Parathyroid adenoma (tissue), 2 donors: ENCODE data around the gene CUTA.
A peak's percentile ranks its signal among the peaks of the same experiment; 100 is the strongest.

Experiments used
- H2AFZ ChIP-seq: fragments of 300-600 bp; sonication (generic); one replicate; pipeline ENCODE4 v1.7.0; 2017; ENCODE audit warnings: antibody characterized with exemption, mild to moderate bottlenecking
- H3K27ac ChIP-seq: fragments of 300-600 bp; sonication (generic); one replicate; pipeline ENCODE4 v1.7.0; 2017
- H3K27me3 ChIP-seq: fragments of 300-600 bp; sonication (generic); one replicate; pipeline ENCODE4 v1.7.0; 2017; ENCODE audit warnings: low read length; ENCODE audit not compliant: control insufficient read depth, insufficient read depth
- H3K36me3 ChIP-seq: fragments of 300-600 bp; sonication (generic); one replicate; pipeline ENCODE4 v1.7.0; 2017; ENCODE audit warnings: low read length; ENCODE audit not compliant: control insufficient read depth, insufficient read depth
- H3K4me1 ChIP-seq: fragments of 300-600 bp; sonication (generic); one replicate; pipeline ENCODE4 v1.7.0; 2017; ENCODE audit warnings: control low read depth
- H3K4me2 ChIP-seq: fragments of 300-600 bp; sonication (generic); one replicate; pipeline ENCODE4 v1.7.0; 2017; ENCODE audit warnings: low read length
- H3K4me3 ChIP-seq: fragments of 300-600 bp; sonication (generic); one replicate; pipeline ENCODE4 v1.7.0; 2017; ENCODE audit warnings: low read depth, low read length
- H3K79me2 ChIP-seq: fragments of 300-600 bp; sonication (generic); one replicate; pipeline ENCODE4 v1.7.0; 2017; ENCODE audit warnings: control low read depth
- H3K9ac ChIP-seq: fragments of 300-600 bp; sonication (generic); one replicate; pipeline ENCODE4 v1.7.0; 2017; ENCODE audit warnings: mild to moderate bottlenecking
- H3K9me3 ChIP-seq: fragments of 300-600 bp; sonication (generic); one replicate; pipeline ENCODE4 v1.7.0; 2017; ENCODE audit warnings: low read length; ENCODE audit not compliant: control insufficient read depth
- TF ChIP-seq, protein P1 (sequence below): fragments of 300-600 bp; sonication (generic); IDR thresholded peaks from one replicate; pipeline ENCODE4 v1.7.0; 2017; ENCODE audit warnings: antibody characterized with exemption, mild to moderate bottlenecking
- donor health status: primary hyperparathyroidism.

CUTA gene, protein sequence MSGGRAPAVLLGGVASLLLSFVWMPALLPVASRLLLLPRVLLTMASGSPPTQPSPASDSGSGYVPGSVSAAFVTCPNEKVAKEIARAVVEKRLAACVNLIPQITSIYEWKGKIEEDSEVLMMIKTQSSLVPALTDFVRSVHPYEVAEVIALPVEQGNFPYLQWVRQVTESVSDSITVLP

DNA sequence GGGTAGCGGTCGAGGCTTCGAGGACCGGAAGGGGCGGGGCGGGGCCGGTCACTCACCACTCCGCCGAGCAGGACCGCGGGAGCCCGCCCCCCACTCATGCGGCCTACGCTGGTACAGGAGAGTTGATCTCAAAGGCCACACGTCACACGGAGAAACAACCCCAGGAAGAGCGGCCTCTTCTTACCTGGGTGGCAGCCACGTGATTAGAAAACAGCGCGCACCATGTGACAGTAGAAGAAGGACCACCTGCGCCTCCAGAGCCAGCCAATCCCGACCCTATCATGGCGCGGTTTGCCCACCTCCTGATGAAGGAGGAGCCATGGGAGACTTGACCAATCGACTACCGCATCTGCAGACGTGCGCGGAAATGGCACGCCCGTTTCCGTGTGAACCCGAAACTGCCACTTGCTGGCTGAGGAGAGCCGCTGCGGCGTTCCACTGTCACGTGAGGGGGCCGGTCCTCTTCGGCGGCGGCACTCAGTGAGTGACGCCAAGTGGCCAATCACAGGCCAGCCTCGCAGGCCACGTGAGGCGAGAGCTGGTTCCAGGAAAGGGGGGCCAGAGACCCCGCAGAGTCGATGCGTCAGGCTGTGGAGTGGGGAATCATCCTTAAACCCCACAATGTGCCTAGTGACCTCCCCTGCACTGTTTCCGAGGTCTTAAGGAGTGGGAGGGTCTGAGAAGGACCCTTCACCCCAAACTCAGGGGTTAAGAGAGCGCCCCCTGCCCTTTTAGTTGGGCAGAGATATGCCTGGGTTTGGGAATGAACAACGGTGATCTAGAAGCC, at the start of gene CUTA:
Gene CUTA (minus strand): TSS at position 205 of the 787 bp plus-strand sequence. CDS start 107 bp downstream, at position 98.
- peak within 1 kb of the TSS; percentile 91 for H2AFZ ChIP-seq

DNA sequence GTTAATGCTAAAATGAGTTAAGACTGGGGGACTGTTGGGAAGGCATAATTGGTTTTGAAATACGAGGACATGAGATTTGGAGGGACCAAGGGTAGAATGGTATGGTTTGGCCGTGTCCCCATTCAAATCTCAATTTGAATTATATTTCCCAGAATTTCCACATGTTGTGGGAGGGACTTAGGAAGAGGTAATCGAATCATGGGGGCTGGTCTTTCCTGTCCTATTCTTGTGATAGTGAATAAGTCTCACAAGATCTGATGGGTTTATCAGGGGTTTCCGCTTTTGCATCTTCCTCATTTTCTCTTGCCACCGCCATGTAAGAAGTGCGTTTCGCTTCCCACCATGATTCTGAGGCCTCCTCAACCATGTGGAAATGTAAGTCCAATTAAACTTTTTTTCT, 49.2 kb upstream of the CUTA start:
- no peaks in the 10 kb centered on the region for H3K79me2 ChIP-seq
- H3K27me3 ChIP-seq, result no peaks in the 10 kb centered on the region
- H3K9ac ChIP-seq, result no peak overlapping the region
- no peaks in the 10 kb centered on the region for H3K36me3 ChIP-seq
- TF ChIP-seq, protein P1, sequence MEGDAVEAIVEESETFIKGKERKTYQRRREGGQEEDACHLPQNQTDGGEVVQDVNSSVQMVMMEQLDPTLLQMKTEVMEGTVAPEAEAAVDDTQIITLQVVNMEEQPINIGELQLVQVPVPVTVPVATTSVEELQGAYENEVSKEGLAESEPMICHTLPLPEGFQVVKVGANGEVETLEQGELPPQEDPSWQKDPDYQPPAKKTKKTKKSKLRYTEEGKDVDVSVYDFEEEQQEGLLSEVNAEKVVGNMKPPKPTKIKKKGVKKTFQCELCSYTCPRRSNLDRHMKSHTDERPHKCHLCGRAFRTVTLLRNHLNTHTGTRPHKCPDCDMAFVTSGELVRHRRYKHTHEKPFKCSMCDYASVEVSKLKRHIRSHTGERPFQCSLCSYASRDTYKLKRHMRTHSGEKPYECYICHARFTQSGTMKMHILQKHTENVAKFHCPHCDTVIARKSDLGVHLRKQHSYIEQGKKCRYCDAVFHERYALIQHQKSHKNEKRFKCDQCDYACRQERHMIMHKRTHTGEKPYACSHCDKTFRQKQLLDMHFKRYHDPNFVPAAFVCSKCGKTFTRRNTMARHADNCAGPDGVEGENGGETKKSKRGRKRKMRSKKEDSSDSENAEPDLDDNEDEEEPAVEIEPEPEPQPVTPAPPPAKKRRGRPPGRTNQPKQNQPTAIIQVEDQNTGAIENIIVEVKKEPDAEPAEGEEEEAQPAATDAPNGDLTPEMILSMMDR, result no peak
- no peaks in the 10 kb centered on the region for H3K4me1 ChIP-seq
- no peaks in the 10 kb centered on the region for H3K9me3 ChIP-seq
- H3K4me3 ChIP-seq, result no peak overlapping the region
- H3K27ac ChIP-seq, result no peak overlapping the region
- no peak overlapping the region for H3K4me2 ChIP-seq
- no peak overlapping the region for H2AFZ ChIP-seq

More for the DNA sequence above, at the start of gene CUTA:
- peak within 1 kb of the TSS; percentile 81 for H3K4me3 ChIP-seq
- H3K9me3 ChIP-seq, result no peaks in the 10 kb centered on the region
- TF ChIP-seq, protein P1, result peak; percentile 49
- no peaks in the 10 kb centered on the region for H3K36me3 ChIP-seq
- H3K27me3 ChIP-seq, result no peaks in the 10 kb centered on the region
- peak within 1 kb of the TSS; percentile 89 for H3K4me2 ChIP-seq
- peak within 1 kb of the TSS; percentile 91 for H3K27ac ChIP-seq
- peaks cover 19% of the 10 kb centered on the region for H3K4me1 ChIP-seq
- peak within 1 kb of the TSS; percentile 74 for H3K9ac ChIP-seq
- peaks cover 9% of the 10 kb centered on the region for H3K79me2 ChIP-seq

DNA sequence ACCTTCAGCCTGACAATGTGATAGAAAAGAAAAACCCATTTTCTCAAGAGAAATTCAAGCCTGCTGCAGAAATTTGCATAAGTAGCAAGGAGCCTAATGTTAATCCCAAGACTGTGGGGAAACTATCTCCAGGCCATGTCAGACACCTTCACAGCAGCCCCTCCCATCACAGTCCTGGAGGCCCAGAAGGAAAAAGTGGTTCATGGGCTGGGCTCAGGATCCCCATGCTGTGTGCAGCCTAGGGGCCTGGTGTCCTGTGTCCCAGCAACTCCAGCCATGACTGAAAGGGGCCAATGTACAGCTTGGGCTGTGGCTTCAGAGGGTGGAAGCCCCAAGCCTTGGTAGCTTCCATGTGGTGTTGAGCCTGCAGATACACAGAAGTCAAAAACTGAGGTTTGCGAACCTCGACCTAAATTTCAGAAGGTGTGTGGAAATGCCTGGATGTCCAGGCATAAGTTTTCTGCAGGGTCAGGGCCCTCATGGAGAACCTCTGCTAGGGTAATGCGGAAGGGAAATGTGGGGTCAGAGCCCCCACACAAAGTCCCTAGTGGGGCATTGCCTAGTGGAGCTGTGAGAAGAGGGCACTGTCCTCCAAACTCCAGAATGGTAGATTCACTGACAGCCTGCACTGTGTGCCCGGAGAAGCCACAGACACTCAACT, 48.3 kb upstream of the CUTA start:
- Histone ChIP-seq H3K4me1 (no peaks in the 10 kb centered on the region), H3K27me3 (no peaks in the 10 kb centered on the region), H3K79me2 (no peaks in the 10 kb centered on the region)

DNA sequence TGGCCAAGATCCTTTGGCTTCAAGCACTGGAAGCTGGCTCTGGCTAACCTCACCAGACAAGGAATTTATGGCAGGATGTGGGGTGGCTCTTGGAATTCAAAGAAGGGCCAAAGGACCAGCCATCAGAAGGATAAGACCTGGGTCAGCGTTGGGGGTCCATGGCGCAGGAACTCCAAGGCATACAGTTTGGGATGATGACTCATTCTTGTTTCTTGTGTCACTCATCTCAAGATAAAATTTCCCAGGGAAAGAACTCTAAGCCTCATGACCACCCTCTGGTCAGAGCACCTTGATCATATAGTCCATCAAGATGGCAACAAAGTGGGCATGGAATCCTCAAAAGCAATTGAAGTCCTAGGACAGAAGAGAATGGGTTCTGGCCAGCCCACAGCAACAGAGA, 41.3 kb upstream of the CUTA start:
- Histone ChIP-seq H3K36me3 (no peaks in the 10 kb centered on the region), H3K27ac (no peak overlapping the region), H3K9ac (no peak overlapping the region), H3K9me3 (no peaks in the 10 kb centered on the region), H3K4me2 (no peak overlapping the region), H3K4me1 (no peaks in the 10 kb centered on the region), H3K27me3 (no peaks in the 10 kb centered on the region), H2AFZ (no peak overlapping the region), H3K4me3 (no peak overlapping the region), H3K79me2 (no peaks in the 10 kb centered on the region)
- TF ChIP-seq, protein P1, result no peak

More for the DNA sequence above, 48.3 kb upstream of the CUTA start:
- Histone ChIP-seq H3K9me3 (no peaks in the 10 kb centered on the region), H2AFZ (no peak overlapping the region), H3K27ac (no peak overlapping the region), H3K36me3 (no peaks in the 10 kb centered on the region), H3K4me3 (no peak overlapping the region), H3K4me2 (no peak overlapping the region), H3K9ac (no peak overlapping the region)
- TF ChIP-seq, protein P1, result no peak
